Hematopoietic multipotent progenitor cell (in vitro differentiated cells): ENCODE results near the gene KNG1. TPM values are rescaled to one million over a fixed set of nuclear protein-coding genes. Genes with fewer than 3 reads are reported as not detected.

Source experiments
- small RNA-seq: library from RNA; depleted of rRNA; stranded (forward); fragments of <200 nt; gene quantifications from one replicate; pipeline ENCODE3, GENCODE V24; 2012
- total RNA-seq: library from RNA; depleted of rRNA; stranded (reverse); fragments of >200 nt; gene quantifications from one replicate; pipeline ENCODE4 v1.2.3, GENCODE V29; 2012

Gene KNG1
- total RNA-seq, 1 donor, result not detected

Small RNA genes within 50 kb of the gene (small RNA-seq; reads per million reads assigned to genes)
- not detected for gene RF00092
- gene RNU6-1105P, result not detected
- not detected for gene SNORA4
- gene SNORA63, result not detected
- gene SNORA81, result not detected
- not detected for gene SNORD2

Other genes starting within 250 kb of the KNG1 start
- 0.81 TPM for gene CRYGS, start 173.0 kb upstream of the KNG1 start, total RNA-seq
- 19.7 TPM for gene TBCCD1, start 150.0 kb upstream of the KNG1 start, total RNA-seq
- gene DNAJB11, start 146.6 kb upstream of the KNG1 start, total RNA-seq, result 23.4 TPM
- not detected for gene AHSG, start 104.3 kb upstream of the KNG1 start, total RNA-seq
- not detected for gene FETUB, start 77.0 kb upstream of the KNG1 start, total RNA-seq
- gene HRG, start 51.3 kb upstream of the KNG1 start, total RNA-seq, result not detected
- 299 TPM for gene EIF4A2, start 66.2 kb downstream of the KNG1 start, total RNA-seq
- 10.0 TPM for gene RFC4, start 89.1 kb downstream of the KNG1 start, total RNA-seq
- gene ADIPOQ, start 125.4 kb downstream of the KNG1 start, total RNA-seq, result under 0.01 TPM
- gene ST6GAL1, start 213.2 kb downstream of the KNG1 start, total RNA-seq, result 46.3 TPM